Left forelimb (tissue), 1 donor: ENCODE data around the gene FAIM.
"Not testable (repeated sequence)": the region's sequence is repeated elsewhere in the genome, so short reads cannot be mapped to it uniquely, and the experiment has no call there.

ENCODE experiments used
- DNase-seq: peaks from one replicate; pipeline ENCODE4 v3.0.0-alpha.2; 2018; ENCODE audit warnings: low spot score

FAIM gene

GRCh38 chr3:138608322-138609135, at the start of gene FAIM:
Gene FAIM (plus strand): TSS chr3:138608771. CDS start chr3:138619727, 10,956 bp downstream.
- peak; percentile 89 for DNase-seq

GRCh38 chr3:138559134-138559533, 49.4 kb upstream of the FAIM start:
- DNase-seq: no peak

GRCh38 chr3:138560501-138560900, 48.1 kb upstream of the FAIM start:
- DNase-seq: no peak

- DNase-seq: not testable (repeated sequence)
Measured at GRCh38 chr3:138562902-138563301, 45.7 kb upstream of the FAIM start.

- not testable (repeated sequence) for DNase-seq
Measured at GRCh38 chr3:138566293-138566692, 42.3 kb upstream of the FAIM start.

GRCh38 chr3:138567403-138567802, 41.2 kb upstream of the FAIM start:
- no peak for DNase-seq

- no peak for DNase-seq
Measured at GRCh38 chr3:138569090-138569489, 39.5 kb upstream of the FAIM start.

GRCh38 chr3:138569624-138570023, 38.9 kb upstream of the FAIM start:
- not testable (repeated sequence) for DNase-seq

GRCh38 chr3:138573138-138573537, 35.4 kb upstream of the FAIM start:
- DNase-seq: no peak

GRCh38 chr3:138578141-138578540, 30.4 kb upstream of the FAIM start:
- no peak for DNase-seq

- no peak for DNase-seq
Measured at GRCh38 chr3:138578961-138579574, 29.5 kb upstream of the FAIM start.

- DNase-seq: no peak
Measured at GRCh38 chr3:138587374-138587773, 21.2 kb upstream of the FAIM start.

- no peak for DNase-seq
Measured at GRCh38 chr3:138588445-138588844, 20.1 kb upstream of the FAIM start.

- DNase-seq: no peak
Measured at GRCh38 chr3:138591392-138591791, 17.2 kb upstream of the FAIM start.

GRCh38 chr3:138593488-138594149, 15.0 kb upstream of the FAIM start:
- DNase-seq: no peak

- DNase-seq: peak; percentile 94
Measured at GRCh38 chr3:138594150-138594934, 14.2 kb upstream of the FAIM start, which contains the start of gene CEP70. Gene CEP70 (minus strand): TSS chr3:138594260. CDS start chr3:138572927, 21,333 bp downstream.

GRCh38 chr3:138594935-138595610, 13.5 kb upstream of the FAIM start:
- no peak for DNase-seq

GRCh38 chr3:138597186-138597976, 11.2 kb upstream of the FAIM start:
- not testable (repeated sequence) for DNase-seq

- DNase-seq: no peak
Measured at GRCh38 chr3:138598534-138598933, 10.0 kb upstream of the FAIM start.

- no peak for DNase-seq
Measured at GRCh38 chr3:138600100-138600745, 8.3 kb upstream of the FAIM start.
